DMS79 treated with DMSO at 0.1 percent for 48 hours (cell line): Measurements from ENCODE around the gene TJP3.

ENCODE experiments used
- DNase-seq: peaks from one replicate; lab custom pipeline; 2025; lab: John Stamatoyannopoulos, UW

Gene TJP3

DNA sequence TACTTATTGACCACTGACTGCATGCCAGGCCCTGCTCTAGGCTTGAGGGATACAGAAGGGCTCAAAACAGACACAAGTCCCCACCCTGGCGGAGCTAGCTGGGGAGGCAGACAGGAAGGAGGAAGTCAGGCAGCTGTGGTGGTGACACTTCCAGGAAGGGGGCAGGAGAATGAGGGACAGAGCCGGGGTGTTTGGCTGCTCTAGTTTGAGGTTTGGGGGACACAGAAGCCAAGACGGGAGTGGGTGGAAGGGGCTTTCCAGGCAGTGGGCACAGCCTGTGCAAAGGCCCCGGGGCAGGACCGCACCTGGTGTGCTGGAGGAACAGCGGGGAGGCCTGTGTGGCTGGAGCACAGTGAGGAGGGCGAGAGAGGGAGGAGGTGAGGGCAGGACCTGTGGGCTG is 58.3 kb downstream of the TJP3 start:
- no peak for DNase-seq

DNA sequence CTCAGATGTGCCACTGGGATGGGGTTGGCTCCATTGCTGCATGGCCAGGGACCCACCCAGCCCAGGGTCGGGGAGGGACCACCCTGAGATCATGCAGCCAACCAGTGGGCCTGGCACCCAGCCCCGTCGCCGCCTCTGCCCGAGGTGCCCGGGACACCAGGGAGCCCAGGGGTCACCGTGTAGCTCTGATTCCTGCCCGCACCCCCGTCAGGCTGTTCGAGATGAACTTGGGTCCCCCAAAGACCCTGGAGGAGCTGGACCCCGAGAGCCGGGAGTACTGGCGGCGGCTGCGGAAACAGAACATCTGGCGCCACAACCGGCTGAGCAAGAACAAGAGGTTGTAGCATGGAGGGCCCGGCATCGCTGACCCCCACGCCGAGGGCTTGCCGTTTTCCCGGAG is 58.9 kb downstream of the TJP3 start:
- no peak for DNase-seq

GRCh38 chr19:3768015-3768747 is 60.0 kb downstream of the TJP3 start:
- no peak for DNase-seq

DNA sequence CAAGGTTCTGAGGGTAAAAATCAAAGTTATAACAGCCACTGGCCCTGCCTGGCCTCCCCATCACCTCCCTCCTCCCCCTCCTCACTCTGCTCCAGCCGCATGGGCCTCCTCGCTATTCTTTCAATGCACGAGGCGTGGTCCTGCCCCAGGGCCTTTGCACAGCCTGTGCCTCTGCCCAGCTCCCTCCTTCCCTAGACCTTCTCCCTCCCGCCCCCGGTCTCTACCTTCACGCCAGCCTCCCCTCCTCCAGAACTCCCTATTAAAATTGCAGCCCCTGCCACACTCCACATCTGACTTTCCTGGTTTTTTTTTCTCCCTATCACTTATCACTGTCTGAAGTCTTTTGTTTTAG is 60.5 kb downstream of the TJP3 start:
- DNase-seq: no peak

- DNase-seq: no peak
These were observed 61.3 kb downstream of the TJP3 start for GRCh38 chr19:3769494-3769893.

- no peak for DNase-seq
These were observed 62.2 kb downstream of the TJP3 start for GRCh38 chr19:3770136-3770999.

DNA sequence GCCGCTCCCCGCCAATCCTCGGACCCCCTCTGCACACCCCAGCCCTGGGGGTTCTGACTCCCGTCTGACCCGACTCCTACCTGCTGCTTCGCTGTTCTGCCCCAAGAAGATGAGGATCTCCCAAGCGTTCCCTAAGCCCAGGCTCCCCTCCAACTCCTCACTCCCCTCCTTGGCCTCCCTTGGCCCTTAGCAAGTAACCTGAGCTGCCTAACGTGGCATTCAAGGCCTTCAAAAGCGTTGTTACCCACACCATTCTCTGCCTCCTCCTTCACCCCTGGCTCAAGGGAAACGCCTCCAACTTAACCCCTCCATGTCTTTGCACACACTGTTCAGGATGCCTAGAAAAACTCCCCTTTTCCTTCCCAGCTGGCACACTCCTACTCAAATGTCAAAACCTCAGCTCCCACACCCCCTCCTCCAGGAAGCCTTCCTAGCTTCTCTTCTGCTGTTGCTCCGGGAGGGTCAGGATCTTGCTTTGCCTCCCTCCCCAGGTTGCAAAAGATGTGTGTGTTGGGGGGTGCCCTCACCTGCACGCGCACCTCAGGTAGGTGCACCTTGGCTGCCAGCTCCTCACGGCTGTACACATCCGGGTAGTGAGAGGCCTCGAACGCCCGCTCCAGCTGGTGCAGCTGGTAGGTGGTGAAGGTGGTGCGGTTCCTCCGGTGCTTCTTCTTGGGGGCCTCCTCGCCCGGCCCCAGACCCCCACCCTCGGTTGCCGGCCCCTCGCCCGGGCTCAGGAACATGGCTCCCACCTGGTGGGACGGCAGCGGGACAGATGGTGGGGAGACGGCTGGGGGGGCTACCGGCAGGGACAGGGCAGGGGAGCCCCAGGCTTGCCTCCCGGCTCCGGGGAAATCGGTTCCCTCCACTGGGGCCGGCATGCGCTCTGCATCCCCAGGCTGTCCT is 63.1 kb downstream of the TJP3 start:
- DNase-seq: no peak

- DNase-seq: no peak
These were observed 63.8 kb downstream of the TJP3 start, which contains the start of gene RAX2 for GRCh38 chr19:3771906-3772455. TSS of gene RAX2 (minus strand) at chr19:3772228. CDS start at chr19:3771742, 486 bp downstream.

- no peak for DNase-seq
These were observed 65.8 kb downstream of the TJP3 start for GRCh38 chr19:3773814-3774515.

GRCh38 chr19:3774621-3775373 is 66.6 kb downstream of the TJP3 start:
- no peak for DNase-seq

GRCh38 chr19:3775374-3775711 is 67.2 kb downstream of the TJP3 start:
- no peak for DNase-seq

- DNase-seq: no peak
These were observed 67.6 kb downstream of the TJP3 start for GRCh38 chr19:3775831-3776230.

DNA sequence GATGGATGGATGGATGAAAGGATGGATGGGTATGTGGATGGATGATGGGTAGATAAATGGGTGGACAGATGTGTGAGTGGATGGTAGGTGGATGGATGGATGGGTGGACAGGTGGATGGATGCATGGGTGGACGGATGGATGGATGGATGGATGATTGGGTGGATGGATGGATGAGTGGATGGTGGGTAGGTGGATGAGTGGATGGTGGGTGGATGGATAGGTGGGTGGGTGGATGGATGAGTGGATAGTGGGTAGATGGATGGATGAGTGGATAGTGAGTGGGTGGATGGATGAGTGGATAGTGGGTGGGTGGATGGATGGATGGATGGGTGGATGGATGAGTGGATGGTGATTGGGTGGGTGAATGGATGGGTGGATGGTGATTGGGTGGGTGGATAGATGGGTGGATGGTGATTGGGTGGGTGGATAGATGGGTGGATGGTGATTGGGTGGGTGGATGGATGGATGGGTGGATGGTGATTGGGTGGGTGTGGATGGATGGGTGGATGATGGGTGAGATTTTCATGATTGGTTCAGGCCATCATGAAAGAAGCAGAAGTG is 68.4 kb downstream of the TJP3 start:
- no peak for DNase-seq

DNA sequence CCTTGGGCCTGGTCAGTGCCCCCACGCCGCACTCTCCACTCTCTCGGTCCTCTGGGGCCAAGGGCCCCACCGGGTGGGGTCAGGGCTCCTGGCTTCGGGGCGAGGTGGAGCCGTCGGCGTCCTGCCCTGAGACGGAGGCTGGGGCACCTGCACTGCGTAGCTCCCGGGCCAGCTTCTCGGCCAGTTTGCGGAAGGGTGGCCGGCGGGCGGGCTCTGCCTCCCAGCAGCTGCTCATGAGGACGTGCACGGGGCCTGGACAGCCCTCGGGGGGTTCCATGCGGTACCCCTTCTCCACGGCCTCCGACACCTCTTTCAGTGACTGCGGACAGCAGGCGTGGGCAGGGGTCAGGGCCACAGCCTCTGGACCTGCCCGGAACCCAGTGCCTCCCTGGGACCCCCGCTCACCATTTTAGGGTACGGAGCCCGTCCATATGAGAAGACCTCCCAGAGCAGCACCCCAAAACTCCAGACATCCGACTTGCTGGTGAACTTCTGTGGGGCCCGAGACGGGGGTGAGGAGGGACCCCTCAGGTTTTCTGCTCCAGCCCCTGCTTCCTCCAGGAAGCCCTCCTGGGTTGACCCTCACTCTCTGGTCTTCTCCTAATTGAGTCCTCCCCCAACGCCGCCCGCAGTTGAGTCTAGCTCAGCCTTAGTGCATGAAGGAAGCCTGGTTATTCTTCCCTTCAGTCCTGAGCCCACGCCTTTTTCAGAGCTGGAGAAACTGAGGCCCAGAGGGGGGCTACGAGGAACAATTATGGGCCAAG is 70.1 kb downstream of the TJP3 start:
- no peak for DNase-seq

- DNase-seq: no peak
These were observed 70.9 kb downstream of the TJP3 start for GRCh38 chr19:3778899-3779723.

- no peak for DNase-seq
These were observed 72.7 kb downstream of the TJP3 start for GRCh38 chr19:3780786-3781304.

DNA sequence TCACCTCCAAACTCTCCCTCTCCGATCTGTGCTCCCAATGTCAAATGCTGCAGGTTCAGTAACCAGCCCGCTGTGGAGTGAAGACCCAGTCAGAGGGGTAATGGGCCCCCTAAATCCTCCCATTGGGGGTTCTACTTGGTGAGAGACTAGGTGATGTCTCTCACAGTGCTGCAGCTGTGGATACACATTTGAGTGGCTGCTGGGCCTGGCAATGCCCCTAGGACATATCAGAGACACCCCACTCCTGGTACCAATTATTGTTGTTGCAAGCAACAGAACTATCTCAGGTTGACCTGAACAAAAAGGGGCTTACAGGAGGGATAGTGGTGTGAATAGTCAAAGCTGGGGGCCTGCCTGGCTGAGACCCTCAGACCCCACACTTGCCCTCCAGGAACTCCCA is 73.4 kb downstream of the TJP3 start:
- no peak for DNase-seq

DNA sequence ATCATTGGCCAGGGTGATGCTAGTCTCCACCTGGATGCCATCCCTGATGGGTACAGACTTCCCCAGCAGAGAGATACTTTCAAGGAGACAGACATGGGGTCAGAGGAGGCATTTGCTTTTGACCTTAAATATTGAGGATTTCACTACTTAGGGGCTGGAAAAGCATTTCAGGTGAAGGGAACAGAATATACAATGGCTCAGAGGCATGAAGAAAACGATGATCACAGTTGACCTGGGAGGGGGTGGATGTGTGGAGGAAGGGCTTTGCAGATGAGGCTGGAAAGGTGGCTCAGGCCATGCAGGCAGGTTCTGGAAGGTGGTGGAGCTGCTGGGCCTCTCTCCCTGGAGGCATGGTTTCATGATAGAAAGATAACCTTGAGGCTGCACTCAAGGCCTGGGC is 74.1 kb downstream of the TJP3 start:
- DNase-seq: no peak

DNA sequence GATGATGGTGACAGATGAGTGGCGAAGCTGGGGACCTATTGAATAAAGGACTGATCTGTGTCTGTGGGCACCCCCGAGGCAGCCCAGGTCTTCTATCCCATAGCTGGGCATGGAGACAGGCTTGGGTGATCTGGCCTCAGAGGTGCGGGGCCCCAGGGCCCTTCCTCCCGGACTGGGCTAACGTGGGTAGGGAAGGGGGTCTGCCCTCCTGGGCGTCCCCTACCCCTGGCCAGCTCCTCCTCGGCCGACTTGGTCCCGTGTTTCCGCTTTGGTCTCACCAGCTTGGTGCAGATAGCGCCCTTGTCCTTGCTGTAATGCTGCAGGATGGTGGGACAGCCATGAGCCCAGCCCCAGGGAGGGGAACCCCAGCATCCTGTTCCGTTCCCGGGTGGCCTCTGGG is 74.7 kb downstream of the TJP3 start:
- DNase-seq: no peak
